ENCODE measurements around the gene RTN4. TPM values are rescaled to one million over a fixed set of nuclear protein-coding genes. Genes with fewer than 3 reads are reported as not detected.

RTN4 gene
- total RNA-seq, 1 experiment from 2014 or later = 200 TPM

DNA sequence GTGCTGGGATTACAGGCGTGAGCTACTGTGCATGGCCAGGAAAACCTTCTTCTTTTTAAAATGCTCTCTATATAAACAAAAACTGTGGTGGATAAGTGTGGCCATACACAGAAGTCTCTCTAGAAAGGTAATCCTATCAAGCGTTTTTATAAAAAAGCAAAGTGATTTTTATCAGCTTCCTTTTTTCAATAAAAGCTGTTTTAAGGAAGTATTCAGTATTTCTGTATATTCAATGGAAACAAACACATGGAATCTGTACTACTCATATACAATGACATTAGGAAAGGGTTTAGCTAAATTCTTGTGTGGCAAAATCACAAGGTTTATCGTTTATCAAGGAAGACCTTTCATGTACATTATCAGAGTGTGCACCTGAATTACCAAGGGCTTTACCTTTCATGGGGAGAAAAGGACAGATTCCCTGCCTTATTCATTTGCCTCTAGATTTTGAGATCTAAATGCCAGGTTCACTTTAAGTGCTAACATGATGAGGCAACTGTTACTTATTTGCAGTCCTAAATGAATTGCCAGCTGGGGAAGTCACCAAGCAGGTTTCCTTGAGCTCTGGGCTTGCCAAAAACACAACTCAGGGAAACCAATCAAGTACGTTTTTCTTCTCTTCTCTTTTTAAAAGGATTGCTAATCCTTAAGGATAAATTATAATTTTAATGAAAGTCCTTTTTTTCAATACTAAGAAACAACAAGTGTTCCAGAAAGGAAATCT lies 70.8 kb downstream of the RTN4 start:
- H3K4me2 ChIP-seq (ENCODE audit: insufficient read depth, insufficient read length, low read length) = no peak overlapping the region
- H3K4ac ChIP-seq (ENCODE audit: low read depth, low read length) = no peak overlapping the region
- H3K4me3 Mint-ChIP-seq = no peak overlapping the region
- 0 out of 7 replicates have a peak overlapping the region, but pooled peaks of 2 of the 3 experiments have one; percentile 21 to 26 for H3K27ac Mint-ChIP-seq
- no peaks in the 10 kb centered on the region for H4K20me1 ChIP-seq (ENCODE audit: control insufficient read depth, insufficient read depth, insufficient read length)
- H3K18ac ChIP-seq (ENCODE audit: insufficient read length, low read depth, low read length) = no peak overlapping the region
- H2AFZ ChIP-seq (ENCODE audit: low read length) = no peak overlapping the region
- no peak overlapping the region for H3T11ph ChIP-seq (ENCODE audit: low read length)
- H3K4me1 Mint-ChIP-seq = peaks cover 7 to 12% of the 10 kb centered on the region in 2 experiments
- H3K27ac ChIP-seq (ENCODE audit: insufficient read length, low read depth, low read length) = no peak overlapping the region
- H2BK120ac ChIP-seq (ENCODE audit: low read depth, low read length, poor library complexity, severe bottlenecking) = no peak overlapping the region
- no peak overlapping the region for H2AK5ac ChIP-seq (ENCODE audit: insufficient read length, low read length)
- H3K9me3 Mint-ChIP-seq = no peaks in the 10 kb centered on the region
- peaks cover 3% of the 10 kb centered on the region; the same call in 1 of the 2 replicates for H3K4me1 ChIP-seq (ENCODE audit: insufficient read depth, low read length)
- no peaks in the 10 kb centered on the region for H3K23me2 ChIP-seq (ENCODE audit: insufficient read length, low read depth, low read length, poor library complexity, severe bottlenecking)
- H3K79me1 ChIP-seq (ENCODE audit: insufficient read depth, low read depth, low read length, poor library complexity, severe bottlenecking) = peaks cover 5% of the 10 kb centered on the region
- H3K27me3 Mint-ChIP-seq (ENCODE audit: low read depth) = no peaks in the 10 kb centered on the region
- no CpG with 5 or more reads among the region's 4 CpGs for WGBS (ENCODE audit: extremely low coverage, insufficient read length, low lambda C conversion rate)
- H3K36me3 Mint-ChIP-seq (ENCODE audit: insufficient read depth in 1 of 3, low read depth in 3 of 3) = peaks cover 17 to 32% (median 29%) of the 10 kb centered on the region in 3 experiments; a peak in 6 of 7 replicates
- H3K14ac ChIP-seq (ENCODE audit: insufficient read depth, low read length) = no peak overlapping the region
- no peak overlapping the region for H3K9ac ChIP-seq (ENCODE audit: extremely low read depth, insufficient read length, low read length)
- H2BK12ac ChIP-seq (ENCODE audit: insufficient read length, low read depth, low read length) = no peak overlapping the region
- H3K23ac ChIP-seq (ENCODE audit: insufficient read length, low read depth, low read length) = no peak overlapping the region
- H3K27me3 ChIP-seq (ENCODE audit: insufficient read depth, low read length) = no peaks in the 10 kb centered on the region
- peaks cover 9% of the 10 kb centered on the region; the same call in 1 of the 2 replicates for H3K79me2 ChIP-seq (ENCODE audit: insufficient read depth, low read length)
- H2BK20ac ChIP-seq (ENCODE audit: low read depth, low read length, poor library complexity, severe bottlenecking) = no peak overlapping the region
- H4K8ac ChIP-seq (replicated peaks; ENCODE audit: insufficient read length, low read depth, low read length) = no peak overlapping the region
- H4K91ac ChIP-seq (ENCODE audit: insufficient read length, low read depth, low read length) = no peak overlapping the region
- H3K9me3 ChIP-seq (ENCODE audit: control insufficient read depth, low read depth, low read length) = no peaks in the 10 kb centered on the region
- H2BK5ac ChIP-seq (ENCODE audit: insufficient read length, low read length) = no peak overlapping the region
- H3K56ac ChIP-seq (ENCODE audit: insufficient read length, low read depth, low read length) = no peak overlapping the region
- no peak overlapping the region for H4K5ac ChIP-seq (ENCODE audit: insufficient read length, low read depth, low read length)
- DNase-seq = no peak
- no peak overlapping the region for H2BK15ac ChIP-seq (ENCODE audit: low read depth, low read length)
- TF ChIP-seq, protein P1, sequence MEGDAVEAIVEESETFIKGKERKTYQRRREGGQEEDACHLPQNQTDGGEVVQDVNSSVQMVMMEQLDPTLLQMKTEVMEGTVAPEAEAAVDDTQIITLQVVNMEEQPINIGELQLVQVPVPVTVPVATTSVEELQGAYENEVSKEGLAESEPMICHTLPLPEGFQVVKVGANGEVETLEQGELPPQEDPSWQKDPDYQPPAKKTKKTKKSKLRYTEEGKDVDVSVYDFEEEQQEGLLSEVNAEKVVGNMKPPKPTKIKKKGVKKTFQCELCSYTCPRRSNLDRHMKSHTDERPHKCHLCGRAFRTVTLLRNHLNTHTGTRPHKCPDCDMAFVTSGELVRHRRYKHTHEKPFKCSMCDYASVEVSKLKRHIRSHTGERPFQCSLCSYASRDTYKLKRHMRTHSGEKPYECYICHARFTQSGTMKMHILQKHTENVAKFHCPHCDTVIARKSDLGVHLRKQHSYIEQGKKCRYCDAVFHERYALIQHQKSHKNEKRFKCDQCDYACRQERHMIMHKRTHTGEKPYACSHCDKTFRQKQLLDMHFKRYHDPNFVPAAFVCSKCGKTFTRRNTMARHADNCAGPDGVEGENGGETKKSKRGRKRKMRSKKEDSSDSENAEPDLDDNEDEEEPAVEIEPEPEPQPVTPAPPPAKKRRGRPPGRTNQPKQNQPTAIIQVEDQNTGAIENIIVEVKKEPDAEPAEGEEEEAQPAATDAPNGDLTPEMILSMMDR (conservative IDR thresholded peaks at IDR 0.05) = no peak

All from H9 (cell line).